Measurements from ENCODE around the gene RND3.

Gene RND3

DNA sequence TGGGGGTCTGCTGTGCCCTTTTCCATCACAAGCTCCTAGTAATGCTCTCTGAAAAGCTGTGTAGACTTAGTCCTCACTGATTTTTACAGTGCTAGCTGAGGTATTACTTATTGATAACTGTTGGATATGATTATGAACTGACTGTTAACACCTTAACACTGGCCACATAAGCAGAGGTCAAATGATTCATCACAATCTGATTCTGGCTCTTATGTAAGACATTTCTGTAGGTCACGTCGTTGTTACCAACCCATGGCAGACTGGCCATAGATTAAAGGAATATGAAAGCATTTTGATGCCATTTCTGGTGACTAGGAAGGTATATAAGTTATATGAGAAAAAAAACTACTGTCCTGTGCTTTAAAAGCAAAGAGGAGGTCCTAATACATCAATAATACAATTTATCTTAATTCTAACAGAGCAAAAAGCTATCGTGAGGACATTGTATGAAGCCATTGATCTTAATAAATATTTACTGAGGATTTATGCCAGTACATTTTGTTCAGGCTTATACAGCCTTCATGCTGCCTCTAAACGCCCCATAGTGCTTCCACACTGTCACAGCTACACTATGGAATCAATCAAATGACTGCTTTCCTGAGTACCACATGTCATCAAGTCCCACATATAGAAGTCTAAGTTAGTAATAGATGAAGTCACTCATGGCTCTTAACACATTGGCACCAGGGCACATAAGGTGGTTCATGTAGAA lies 6.9 kb upstream of the RND3 start:
- no peak for DNase-seq (ENCODE audit: extremely low read depth, low read depth)
- TF ChIP-seq, protein P1, sequence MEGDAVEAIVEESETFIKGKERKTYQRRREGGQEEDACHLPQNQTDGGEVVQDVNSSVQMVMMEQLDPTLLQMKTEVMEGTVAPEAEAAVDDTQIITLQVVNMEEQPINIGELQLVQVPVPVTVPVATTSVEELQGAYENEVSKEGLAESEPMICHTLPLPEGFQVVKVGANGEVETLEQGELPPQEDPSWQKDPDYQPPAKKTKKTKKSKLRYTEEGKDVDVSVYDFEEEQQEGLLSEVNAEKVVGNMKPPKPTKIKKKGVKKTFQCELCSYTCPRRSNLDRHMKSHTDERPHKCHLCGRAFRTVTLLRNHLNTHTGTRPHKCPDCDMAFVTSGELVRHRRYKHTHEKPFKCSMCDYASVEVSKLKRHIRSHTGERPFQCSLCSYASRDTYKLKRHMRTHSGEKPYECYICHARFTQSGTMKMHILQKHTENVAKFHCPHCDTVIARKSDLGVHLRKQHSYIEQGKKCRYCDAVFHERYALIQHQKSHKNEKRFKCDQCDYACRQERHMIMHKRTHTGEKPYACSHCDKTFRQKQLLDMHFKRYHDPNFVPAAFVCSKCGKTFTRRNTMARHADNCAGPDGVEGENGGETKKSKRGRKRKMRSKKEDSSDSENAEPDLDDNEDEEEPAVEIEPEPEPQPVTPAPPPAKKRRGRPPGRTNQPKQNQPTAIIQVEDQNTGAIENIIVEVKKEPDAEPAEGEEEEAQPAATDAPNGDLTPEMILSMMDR (IDR thresholded peaks at IDR 0.05; ENCODE audit: low read depth, low read length): no peak

DNA sequence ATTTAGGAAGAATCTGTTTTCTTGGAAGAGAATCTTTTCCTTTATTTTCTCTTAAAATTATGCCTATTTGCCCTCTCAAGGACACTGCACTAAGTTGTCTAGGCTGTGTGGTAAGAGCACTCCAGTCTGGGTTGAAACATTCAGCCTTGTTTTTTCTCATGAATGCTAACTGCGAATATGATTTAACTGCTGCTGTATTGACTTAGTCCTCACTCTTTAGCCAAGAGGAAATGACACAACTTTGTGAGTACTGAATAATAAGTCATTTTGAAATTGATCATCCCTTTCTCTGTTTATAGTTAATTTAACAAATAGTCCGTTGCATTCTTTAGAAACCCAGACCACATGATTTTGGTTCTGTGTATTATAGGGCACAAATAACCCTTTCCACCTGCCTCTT lies 4.5 kb upstream of the RND3 start:
- no peak for DNase-seq (ENCODE audit: extremely low read depth, low read depth)
- TF ChIP-seq, protein P1 (IDR thresholded peaks at IDR 0.05; ENCODE audit: low read depth, low read length): no peak

DNA sequence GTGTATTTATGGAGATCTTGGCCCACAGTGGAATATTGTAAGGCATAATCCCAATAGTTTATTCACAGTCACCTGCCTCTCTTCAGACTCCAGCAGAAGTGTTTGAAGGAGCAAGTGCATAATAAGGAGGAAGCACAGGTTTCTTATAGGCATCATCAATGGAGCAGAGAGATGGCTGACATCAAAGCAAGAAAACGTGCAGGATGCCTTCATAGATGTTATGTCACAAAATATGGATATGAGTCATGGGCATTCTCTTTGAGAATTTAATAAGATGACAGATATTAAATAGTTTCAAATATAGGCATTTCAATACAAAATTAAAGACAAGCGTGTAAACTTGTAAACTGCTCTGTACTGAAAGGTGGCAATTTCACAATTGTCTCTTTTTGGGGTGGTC lies 4.0 kb upstream of the RND3 start:
- DNase-seq (ENCODE audit: extremely low read depth, low read depth): no peak

GRCh38 chr2:150490466-150490865 lies 3.0 kb upstream of the RND3 start:
- no peak for DNase-seq (ENCODE audit: extremely low read depth, low read depth)
- TF ChIP-seq, protein P1 (IDR thresholded peaks at IDR 0.05; ENCODE audit: low read depth, low read length): no peak

More for the DNA sequence above, 4.0 kb upstream of the RND3 start:
- TF ChIP-seq, protein P1 (IDR thresholded peaks at IDR 0.05; ENCODE audit: low read depth, low read length): no peak

GRCh38 chr2:150486539-150487484 lies 655 bp downstream of the RND3 start:
- TF ChIP-seq, protein P1 (IDR thresholded peaks at IDR 0.05; ENCODE audit: low read depth, low read length): no peak
- no peak for DNase-seq (ENCODE audit: extremely low read depth, low read depth)

GRCh38 chr2:150485871-150486538 lies 1.5 kb downstream of the RND3 start:
- DNase-seq (ENCODE audit: extremely low read depth, low read depth): no peak
- TF ChIP-seq, protein P1 (IDR thresholded peaks at IDR 0.05; ENCODE audit: low read depth, low read length): no peak

Data from AG09319 (cell line).